Measurements from ENCODE around the gene ITGA5.

GRCh38 chr12:54388237-54389133 lies 30.6 kb downstream of the ITGA5 start:
- no peak for TF ChIP-seq CTCF (IDR thresholded peaks at IDR 0.05; ENCODE audit: insufficient read depth, low read depth, low read length)
- no peak for TF ChIP-seq EZH2 (IDR thresholded peaks at IDR 0.05; ENCODE audit: insufficient read depth, low read length)
